Measurements from ENCODE around the gene CDR2.
A peak's percentile ranks its signal among the peaks of the same experiment; 100 is the strongest.
"Not testable (repeated sequence)": the region's sequence is repeated elsewhere in the genome, so short reads cannot be mapped to it uniquely, and the experiment has no call there.

CDR2 gene

GRCh38 chr16:22374311-22375116 lies at the start of gene CDR2:
TSS of gene CDR2 (minus strand) at chr16:22374619. CDS start at chr16:22374309, 310 bp downstream.
- DNase-seq: peak; percentile 99

GRCh38 chr16:22423716-22424115 lies 49.3 kb upstream of the CDR2 start:
- no peak for DNase-seq

- no peak for DNase-seq
Measured at GRCh38 chr16:22421136-22421535, 46.7 kb upstream of the CDR2 start.

- DNase-seq: no peak
Measured at GRCh38 chr16:22420606-22421135, 46.3 kb upstream of the CDR2 start.

GRCh38 chr16:22419908-22420307 lies 45.5 kb upstream of the CDR2 start:
- no peak for DNase-seq

- DNase-seq: no peak
Measured at GRCh38 chr16:22418826-22419225, 44.4 kb upstream of the CDR2 start.

- not testable (repeated sequence) for DNase-seq
Measured at GRCh38 chr16:22417798-22418197, 43.4 kb upstream of the CDR2 start.

GRCh38 chr16:22417019-22417418 lies 42.6 kb upstream of the CDR2 start:
- no peak for DNase-seq

GRCh38 chr16:22413819-22414218 lies 39.4 kb upstream of the CDR2 start:
- no peak for DNase-seq

- no peak for DNase-seq
Measured at GRCh38 chr16:22407486-22407885, 33.1 kb upstream of the CDR2 start.

GRCh38 chr16:22402191-22402590 lies 27.8 kb upstream of the CDR2 start:
- no peak for DNase-seq

GRCh38 chr16:22400900-22401299 lies 26.5 kb upstream of the CDR2 start:
- DNase-seq: no peak

GRCh38 chr16:22397931-22398330 lies 23.5 kb upstream of the CDR2 start:
- no peak for DNase-seq

GRCh38 chr16:22397464-22397863 lies 23.0 kb upstream of the CDR2 start:
- DNase-seq: no peak

GRCh38 chr16:22395960-22396359 lies 21.5 kb upstream of the CDR2 start:
- DNase-seq: no peak

GRCh38 chr16:22394121-22394520 lies 19.7 kb upstream of the CDR2 start:
- no peak for DNase-seq

- DNase-seq: no peak
Measured at GRCh38 chr16:22388101-22388644, 13.8 kb upstream of the CDR2 start.

- no peak for DNase-seq
Measured at GRCh38 chr16:22386976-22387375, 12.6 kb upstream of the CDR2 start.

GRCh38 chr16:22385196-22385595 lies 10.8 kb upstream of the CDR2 start:
- no peak for DNase-seq

GRCh38 chr16:22383827-22384226 lies 9.4 kb upstream of the CDR2 start:
- DNase-seq: no peak

GRCh38 chr16:22381392-22381791 lies 7.0 kb upstream of the CDR2 start:
- DNase-seq: no peak

- no peak for DNase-seq
Measured at GRCh38 chr16:22380529-22380928, 6.1 kb upstream of the CDR2 start.

- DNase-seq: no peak
Measured at GRCh38 chr16:22379656-22380055, 5.2 kb upstream of the CDR2 start.

- DNase-seq: no peak
Measured at GRCh38 chr16:22375963-22376640, 1.7 kb upstream of the CDR2 start.
